Mucosa of rectum (tissue), 2 donors: Measurements from ENCODE around the gene AXDND1.

Experiments used
- H3K27ac ChIP-seq, 2 donors: one replicate each; pipeline ENCODE4 v1.7.0; 2013; ENCODE audit warnings: inconsistent platforms in 2 of 2, low read depth in 2 of 2, low read length in 2 of 2
- H3K27me3 ChIP-seq, 2 donors: one replicate each; pipeline ENCODE4 v1.7.0; 2013; ENCODE audit warnings: low read length in 2 of 2; ENCODE audit not compliant: control insufficient read depth in 2 of 2, insufficient read depth in 2 of 2
- H3K36me3 ChIP-seq, 2 donors: one replicate each; pipeline ENCODE4 v1.7.0; 2013; ENCODE audit warnings: low read length in 2 of 2; ENCODE audit not compliant: control insufficient read depth in 2 of 2, insufficient read depth in 2 of 2
- H3K4me1 ChIP-seq, 2 donors: one replicate each; pipeline ENCODE4 v1.7.0; 2013; ENCODE audit warnings: low read length in 2 of 2, mild to moderate bottlenecking in 1 of 2; ENCODE audit not compliant: control insufficient read depth in 2 of 2, insufficient read depth in 2 of 2
- H3K4me3 ChIP-seq, 2 donors: one replicate each; pipeline ENCODE4 v1.7.0; 2013; ENCODE audit warnings: low read length in 2 of 2
- H3K9ac ChIP-seq, 2 donors: one replicate each; pipeline ENCODE4 v1.7.0; 2013; ENCODE audit warnings: low read length in 2 of 2, low read depth in 1 of 2, mild to moderate bottlenecking in 1 of 2
- H3K9me3 ChIP-seq, 2 donors: one replicate each; pipeline ENCODE4 v1.7.0; 2013; ENCODE audit warnings: low read length in 2 of 2; ENCODE audit not compliant: control insufficient read depth in 2 of 2
- donor health status: healthy.
- donor health status: Normal muscosa, but diverticular disease.

The AXDND1 gene

GRCh38 chr1:179549368-179549700, 183.6 kb downstream of the AXDND1 start:
- Histone ChIP-seq H3K27ac (no peak overlapping the region), H3K9ac (no peak overlapping the region), H3K36me3 (no peaks in the 10 kb centered on the region), H3K4me3 (no peak overlapping the region), H3K4me1 (peaks cover 0 to 4% of the 10 kb centered on the region in 2 donors), H3K27me3 (no peaks in the 10 kb centered on the region), H3K9me3 (no peaks in the 10 kb centered on the region)

GRCh38 chr1:179550746-179551682, 185.2 kb downstream of the AXDND1 start:
- no peaks in the 10 kb centered on the region for H3K9me3 ChIP-seq
- H3K4me3 ChIP-seq, result no peak overlapping the region
- H3K36me3 ChIP-seq, result no peaks in the 10 kb centered on the region
- H3K9ac ChIP-seq, result no peak overlapping the region
- H3K4me1 ChIP-seq, result peaks cover 0 to 4% of the 10 kb centered on the region in 2 donors
- H3K27ac ChIP-seq, result no peak overlapping the region
- no peaks in the 10 kb centered on the region for H3K27me3 ChIP-seq

- Histone ChIP-seq H3K9ac (no peak overlapping the region), H3K27ac (no peak overlapping the region), H3K9me3 (no peaks in the 10 kb centered on the region), H3K36me3 (no peaks in the 10 kb centered on the region), H3K4me1 (peaks cover 0 to 3% of the 10 kb centered on the region in 2 donors), H3K4me3 (no peak overlapping the region), H3K27me3 (no peaks in the 10 kb centered on the region)
Observed at GRCh38 chr1:179554427-179554826, 188.7 kb downstream of the AXDND1 start.

- Histone ChIP-seq H3K27ac (no peak overlapping the region), H3K9me3 (no peaks in the 10 kb centered on the region), H3K4me1 (no peaks in the 10 kb centered on the region), H3K4me3 (no peak overlapping the region), H3K27me3 (no peaks in the 10 kb centered on the region), H3K36me3 (no peaks in the 10 kb centered on the region), H3K9ac (no peak overlapping the region)
Observed at GRCh38 chr1:179558078-179558477, 192.3 kb downstream of the AXDND1 start.

- Histone ChIP-seq H3K9me3 (no peaks in the 10 kb centered on the region), H3K27me3 (peaks cover 12 to 19% of the 10 kb centered on the region in 2 donors), H3K9ac (no peak within 1 kb of the TSS), H3K4me3 (no peak within 1 kb of the TSS), H3K4me1 (no peaks in the 10 kb centered on the region), H3K27ac (no peak within 1 kb of the TSS), H3K36me3 (no peaks in the 10 kb centered on the region)
Observed at GRCh38 chr1:179575497-179576314, 209.9 kb downstream of the AXDND1 start, which contains the start of gene NPHS2. TSS of gene NPHS2 (minus strand) at chr1:179575948. CDS start at chr1:179575864, 84 bp downstream.

- H3K27ac ChIP-seq, result no peak overlapping the region
- no peak overlapping the region for H3K9ac ChIP-seq
- no peak overlapping the region for H3K4me3 ChIP-seq
- no peaks in the 10 kb centered on the region for H3K9me3 ChIP-seq
- no peaks in the 10 kb centered on the region for H3K4me1 ChIP-seq
- no peaks in the 10 kb centered on the region for H3K36me3 ChIP-seq
- H3K27me3 ChIP-seq, result peaks cover 12 to 19% of the 10 kb centered on the region in 2 donors
Observed at GRCh38 chr1:179576509-179576908, 210.7 kb downstream of the AXDND1 start.

- Histone ChIP-seq H3K27me3 (no peaks in the 10 kb centered on the region), H3K4me1 (peaks cover 0 to 3% of the 10 kb centered on the region in 2 donors), H3K4me3 (no peak overlapping the region), H3K36me3 (no peaks in the 10 kb centered on the region), H3K27ac (no peak overlapping the region), H3K9ac (no peak overlapping the region), H3K9me3 (no peaks in the 10 kb centered on the region)
Observed at GRCh38 chr1:179583771-179584320, 218.1 kb downstream of the AXDND1 start.

GRCh38 chr1:179586107-179586823, 220.5 kb downstream of the AXDND1 start:
- Histone ChIP-seq H3K9ac (peak overlapping the region in 1 of 2 donors; percentile 64), H3K36me3 (no peaks in the 10 kb centered on the region), H3K9me3 (no peaks in the 10 kb centered on the region), H3K27ac (peak overlapping the region in 1 of 2 donors; percentile 47), H3K4me1 (peaks cover 0 to 3% of the 10 kb centered on the region in 2 donors), H3K4me3 (peak overlapping the region; percentile 20 to 58), H3K27me3 (no peaks in the 10 kb centered on the region)

- peaks cover 0 to 5% of the 10 kb centered on the region in 2 donors for H3K27me3 ChIP-seq
- H3K4me3 ChIP-seq, result no peak overlapping the region
- H3K4me1 ChIP-seq, result peaks cover 0 to 5% of the 10 kb centered on the region in 2 donors
- H3K9ac ChIP-seq, result no peak overlapping the region
- no peak overlapping the region for H3K27ac ChIP-seq
- no peaks in the 10 kb centered on the region for H3K36me3 ChIP-seq
- H3K9me3 ChIP-seq, result no peaks in the 10 kb centered on the region
Observed at GRCh38 chr1:179587336-179587735, 221.6 kb downstream of the AXDND1 start.
